Karpas-422 (cell line): ENCODE data around the gene HACD2. TPM values are rescaled to one million over a fixed set of nuclear protein-coding genes. Genes with fewer than 3 reads are reported as not detected.

ENCODE experiments used
- DNase-seq: peaks from one replicate; pipeline ENCODE4 v3.0.0-alpha.2; 2015
- H2AFZ ChIP-seq: fragments of 200-600 bp; sonication (generic); 2 replicates; pipeline ENCODE4 v1.6.1; 2014; ENCODE audit warnings: antibody characterized with exemption, low read length, mixed read lengths
- H3K27ac ChIP-seq: fragments of 200-600 bp; sonication (generic); 2 replicates; pipeline ENCODE4 v1.5.1; 2014; ENCODE audit warnings: mild to moderate bottlenecking, low read length, moderate library complexity
- H3K27me3 ChIP-seq: fragments of 200-600 bp; sonication (generic); 2 replicates; pipeline ENCODE4 v1.6.1; 2014; ENCODE audit warnings: low read length, mixed read lengths
- H3K36me3 ChIP-seq: fragments of 200-600 bp; sonication (generic); 2 replicates; pipeline ENCODE4 v1.6.1; 2014; ENCODE audit warnings: low read length, mixed read lengths; ENCODE audit not compliant: insufficient read depth
- H3K4me1 ChIP-seq: fragments of 200-600 bp; sonication (generic); 2 replicates; pipeline ENCODE4 v1.6.1; 2014; ENCODE audit warnings: mild to moderate bottlenecking, low read length, mixed read lengths
- H3K4me2 ChIP-seq: fragments of 200-600 bp; sonication (generic); 2 replicates; pipeline ENCODE4 v1.6.1; 2014; ENCODE audit warnings: low read length, low read depth, mild to moderate bottlenecking; ENCODE audit not compliant: poor library complexity, severe bottlenecking
- H3K4me3 ChIP-seq: fragments of 200-600 bp; sonication (generic); 2 replicates; pipeline ENCODE4 v1.5.1; 2014; ENCODE audit warnings: mild to moderate bottlenecking, antibody characterized with exemption, low read length, mixed read lengths
- H3K79me2 ChIP-seq: fragments of 200-600 bp; sonication (generic); 2 replicates; pipeline ENCODE4 v1.6.1; 2014; ENCODE audit warnings: mild to moderate bottlenecking, low read length, mixed read lengths
- H3K9ac ChIP-seq: fragments of 200-600 bp; sonication (generic); 2 replicates; pipeline ENCODE4 v1.6.0; 2014; ENCODE audit warnings: low read length
- H3K9me2 ChIP-seq: fragments of 200-600 bp; sonication (generic), shearing (Covaris generic); replicated peaks from 2 replicates; pipeline ENCODE4 v1.6.0; 2014; ENCODE audit warnings: mild to moderate bottlenecking, low read length, moderate library complexity; ENCODE audit not compliant: insufficient read depth
- H3K9me3 ChIP-seq: fragments of 300-700, 200-600 bp; sonication (generic); 2 replicates; pipeline ENCODE4 v1.6.1; 2014; ENCODE audit warnings: low read length, mixed read lengths
- H4K20me1 ChIP-seq: fragments of 200-600 bp; sonication (generic); 2 replicates; pipeline ENCODE4 v1.6.1; 2014; ENCODE audit warnings: mild to moderate bottlenecking, antibody characterized with exemption, low read length, low read depth; ENCODE audit not compliant: insufficient read depth
- total RNA-seq: library from RNA; depleted of rRNA; stranded (reverse); fragments of >200 nt; shearing (Covaris generic); gene quantifications from 2 replicates; pipeline ENCODE4 v1.2.3, GENCODE V29; 2014; ENCODE audit warnings: low replicate concordance; rRNA removed

HACD2 gene
- total RNA-seq, 1 experiment from 2014 or later = 75.7 TPM

GRCh38 chr3:123442125-123442524 is 142.7 kb downstream of the HACD2 start:
- Histone ChIP-seq H3K4me3 (no peak overlapping the region), H3K9ac (no peak overlapping the region), H3K4me1 (no peaks in the 10 kb centered on the region), H3K36me3 (no peaks in the 10 kb centered on the region), H3K9me3 (no peaks in the 10 kb centered on the region), H3K27me3 (no peaks in the 10 kb centered on the region), H3K27ac (no peak overlapping the region), H3K4me2 (no peak overlapping the region), H4K20me1 (no peaks in the 10 kb centered on the region), H3K9me2 (no peaks in the 10 kb centered on the region), H3K79me2 (no peaks in the 10 kb centered on the region), H2AFZ (no peak overlapping the region)
- no peak for DNase-seq

Other genes with a start within 250 kb of the HACD2 start
- gene ADCY5, start 136.0 kb downstream of the HACD2 start, total RNA-seq = 0.14 TPM in 1 of 2 replicates, not detected in the other